HepG2 (cell line): Measurements from ENCODE around the gene RBFOX1. TPM values are rescaled to one million over a fixed set of nuclear protein-coding genes. Genes with fewer than 3 reads are reported as not detected.

Experiments used
- ATAC-seq: fragments of 200-7000 bp; cut with Tn5 transposase; 3 replicates; pipeline ENCODE4 v1.9.1; 2020; ENCODE audit warnings: mild to moderate bottlenecking, moderate library complexity
- BruUV-seq: library from RNA; stranded (reverse); fragments of 400-500 nt; replicated peaks from 2 replicates; lab custom pipeline; 2021; lab: Mats Ljungman, UMichigan
- CTCF ChIA-PET: fragments of 300-600 bp; formaldehyde crosslinking; extraction: SDS; loops from one replicate; lab custom pipeline; 2021; ENCODE audit warnings: low total read pairs, inconsistent platforms, low intra/inter-chr PET ratio; lab: Yijun Ruan, JAX
- POLR2A ChIA-PET: fragments of 350-600 bp; sonication (Branson Sonifier 250); formaldehyde crosslinking; loops from one replicate; lab custom pipeline; 2020; ENCODE audit warnings: antibody characterized with exemption, inconsistent platforms; lab: Yijun Ruan, JAX
- DNase-seq: peaks from one replicate; pipeline ENCODE4 v3.0.0-alpha.2; 2015; ENCODE audit warnings: low spot score
- FAIRE-seq: peaks from 3 replicates; lab custom pipeline; 2011; peaks lifted over from hg19 to GRCh38; lab: Jason Lieb, UNC
- H2AFZ ChIP-seq: one replicate; pipeline ENCODE4 v1.6.1; 2011; ENCODE audit warnings: low read length, inconsistent platforms
- H3K27ac ChIP-seq: fragments of 300-600 bp; 3 replicates; pipeline ENCODE4 v1.8.0; 2011; ENCODE audit warnings: mixed run types, mild to moderate bottlenecking, mixed read lengths, low read length, inconsistent platforms; ENCODE audit not compliant: insufficient read depth; ENCODE audit errors: extremely low read length
- H3K27me3 ChIP-seq, 2 experiments: fragments of 200-600 bp in 1 of 2; 2 replicates in 1 of 2; 3 replicates in 1 of 2; pipeline versions ENCODE4 v1.6.0 to v1.8.0; 2011; ENCODE audit warnings: low read length in 2 of 2, mild to moderate bottlenecking in 2 of 2, moderate library complexity in 2 of 2, inconsistent platforms in 1 of 2; ENCODE audit not compliant: insufficient read depth in 2 of 2, control insufficient read depth in 1 of 2
- H3K36me3 ChIP-seq, 2 experiments: fragments of 200-600 bp in 1 of 2; replicated peaks in 1 of 2; 2 replicates in 1 of 2; 3 replicates in 1 of 2; pipeline versions ENCODE4 v1.5.1 to v1.8.0; 2011; ENCODE audit warnings: low read length in 2 of 2, inconsistent platforms in 1 of 2; ENCODE audit not compliant: insufficient read depth in 2 of 2, control insufficient read depth in 1 of 2
- H3K4me1 ChIP-seq: 2 replicates; pipeline ENCODE4 v1.5.1; 2012; ENCODE audit warnings: low read length, inconsistent platforms; ENCODE audit not compliant: insufficient read depth
- H3K4me2 ChIP-seq: 2 replicates; pipeline ENCODE4 v1.6.0; 2011; ENCODE audit warnings: low read depth, low read length, inconsistent platforms
- H3K4me3 ChIP-seq, 3 experiments: fragments of 200-600 bp in 1 of 3; sonication (generic), shearing (Covaris generic) in 1 of 3; replicated peaks in 1 of 3; 2 replicates each; pipeline ENCODE4 v1.5.1; 2011 to 2016; ENCODE audit warnings: low read length in 3 of 3, inconsistent platforms in 2 of 3, low read depth in 2 of 3, mild to moderate bottlenecking in 2 of 3, control low read depth in 1 of 3, mixed read lengths in 1 of 3; ENCODE audit not compliant: insufficient read depth in 1 of 3
- H3K79me2 ChIP-seq: one replicate; pipeline ENCODE4 v1.6.1; 2011; ENCODE audit warnings: low read length, inconsistent platforms; ENCODE audit not compliant: insufficient read depth
- H3K9ac ChIP-seq: 2 replicates; pipeline ENCODE4 v1.6.0; 2011; ENCODE audit warnings: mild to moderate bottlenecking, low read depth, low read length, inconsistent platforms; ENCODE audit not compliant: insufficient read depth
- H3K9me3 ChIP-seq: 2 replicates; pipeline ENCODE4 v1.5.1; 2012; ENCODE audit warnings: mild to moderate bottlenecking, low read length
- H4K20me1 ChIP-seq: 2 replicates; pipeline ENCODE4 v1.6.0; 2011; ENCODE audit warnings: inconsistent platforms, mild to moderate bottlenecking, low read length, moderate library complexity; ENCODE audit not compliant: insufficient read depth
- CENPT ChIP-seq: sonication (generic); formaldehyde crosslinking; IDR thresholded peaks from 2 replicates; pipeline ENCODE4 v1.8.0; 2022; ENCODE audit warnings: low read depth, mild to moderate bottlenecking, moderate library complexity, missing genetic modification reagents
- KAT8 ChIP-seq: IDR thresholded peaks from 2 replicates; pipeline ENCODE4 v1.6.1; 2016; ENCODE audit warnings: missing genetic modification reagents, missing compliant biosample characterization
- TAF1 ChIP-seq: sonication (generic); formaldehyde crosslinking; IDR thresholded peaks from 2 replicates; pipeline ENCODE4 v1.4.0; 2020; ENCODE audit warnings: missing genetic modification reagents
- ZFP36L2 ChIP-seq: sonication (generic); formaldehyde crosslinking; IDR thresholded peaks from 2 replicates; pipeline ENCODE4 v1.4.0; 2020; ENCODE audit warnings: missing genetic modification reagents
- ZNF136 ChIP-seq: sonication (generic); formaldehyde crosslinking; IDR thresholded peaks from 2 replicates; pipeline ENCODE4 v1.8.1; 2022; ENCODE audit warnings: low read depth, mild to moderate bottlenecking, moderate library complexity, missing genetic modification reagents
- ZNF260 ChIP-seq: sonication (generic); formaldehyde crosslinking; IDR thresholded peaks from 2 replicates; pipeline ENCODE4 v1.4.0; 2020; ENCODE audit warnings: missing genetic modification reagents, low read depth, mild to moderate bottlenecking, borderline replicate concordance
- ZNF274 ChIP-seq: sonication (generic); formaldehyde crosslinking; IDR thresholded peaks from 2 replicates; pipeline ENCODE4 v1.5.1; 2020; ENCODE audit warnings: mild to moderate bottlenecking, missing genetic modification reagents
- ZNF761 ChIP-seq: sonication (generic); formaldehyde crosslinking; conservative IDR thresholded peaks from 2 replicates; pipeline ENCODE4 v1.4.0; 2020; ENCODE audit warnings: mild to moderate bottlenecking, missing genetic modification reagents
- ZNF83 ChIP-seq: sonication (generic); formaldehyde crosslinking; IDR thresholded peaks from 2 replicates; pipeline ENCODE4 v1.4.0; 2020; ENCODE audit warnings: missing genetic modification reagents, mild to moderate bottlenecking, borderline replicate concordance
- WGBS: methylation state at CpG from one replicate; pipeline ENCODE4 v1.1.6; 2017; ENCODE audit warnings: low lambda C conversion rate; 5-methylcytosine and 5-hydroxymethylcytosine counted together
- in situ Hi-C: cut with HindIII; loops from 2 replicates; pipeline ENCODE4 v1.10.0; 2017; ENCODE audit warnings: low pct_unique_long_range_greater_than_20kb; ENCODE audit not compliant: extremely low pct_ligation_motif_present
- intact Hi-C: fragments of 100-400 bp; cut with micrococcal nuclease; formaldehyde crosslinking; loops from one replicate; pipeline ENCODE4 v1.10.0; 2022; ENCODE audit not compliant: unreplicated experiment
- polyA plus RNA-seq, 8 experiments: library from polyadenylated mRNA; depleted of rRNA in 3 of 8; stranded (reverse) in 7 of 8; unstranded in 1 of 8; fragments of >200 nt; fragmentation: Illumina TruSeq in 4 of 8; extraction: Trizol in 4 of 8; gene quantifications; 2 replicates each; pipeline versions ENCODE4 v1.2.1 to v1.2.3, GENCODE V29; 2011 to 2016; ENCODE audit warnings: low read depth in 4 of 8, missing spikeins in 1 of 8, mixed read lengths in 1 of 8; ENCODE audit not compliant: insufficient read depth in 1 of 8
- total RNA-seq, 5 experiments: library from RNA; depleted of rRNA; stranded (reverse); fragments of >200 nt; fragmentation: Illumina TruSeq; extraction: Trizol; gene quantifications; 2 replicates each; pipeline ENCODE4 v1.2.3, GENCODE V29; 2016; ENCODE audit warnings: low read depth in 1 of 5
- TF ChIP-seq, protein P1 (sequence below): sonication (generic); formaldehyde crosslinking; IDR thresholded peaks from 2 replicates; pipeline ENCODE4 v1.4.0; 2020; ENCODE audit warnings: mild to moderate bottlenecking, missing genetic modification reagents
- TF ChIP-seq, protein P2 (sequence below): sonication (generic); formaldehyde crosslinking; IDR thresholded peaks from 2 replicates; pipeline ENCODE4 v1.4.0; 2020; ENCODE audit warnings: missing genetic modification reagents

RBFOX1 gene
- total and polyA plus RNA-seq, 2 of the 13 experiments (the other 11 are each of a cell fraction or from before 2014, with no cell fraction given): not detected

DNA sequence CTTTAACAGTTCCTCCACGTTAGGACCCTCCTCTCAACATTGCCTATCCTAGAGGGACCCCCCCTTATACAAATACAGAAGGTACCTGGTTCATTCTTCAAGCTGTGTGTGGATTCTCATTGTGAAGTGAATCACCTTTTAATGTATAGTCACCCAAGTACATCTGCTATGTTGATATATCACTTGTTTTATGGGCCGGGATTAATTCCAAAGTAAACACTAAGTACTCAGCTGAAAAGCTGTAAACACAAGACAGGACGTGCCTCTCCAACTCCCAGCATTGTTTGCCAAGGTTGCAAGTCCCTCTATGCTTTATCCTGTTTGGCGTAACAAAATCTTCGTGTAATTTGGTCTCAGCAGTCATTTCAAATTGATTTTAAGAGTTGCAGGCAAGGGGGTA lies 123.6 kb downstream of the RBFOX1 start:
- BruUV-seq: no TSS peak
- H3K4me2 ChIP-seq: no peak overlapping the region
- H3K9ac ChIP-seq: no peak overlapping the region
- POLR2A ChIA-PET: no interaction called here
- H3K4me3 ChIP-seq: no peak overlapping the region
- H3K79me2 ChIP-seq: no peaks in the 10 kb centered on the region
- intact Hi-C loops (no loop called here), in situ Hi-C loops (no loop called here)
- H4K20me1 ChIP-seq: no peaks in the 10 kb centered on the region
- WGBS: 28% methylated on average over 5 of the region's 5 CpGs
- no peaks in the 10 kb centered on the region for H3K27me3 ChIP-seq
- H3K36me3 ChIP-seq: no peaks in the 10 kb centered on the region
- H3K9me3 ChIP-seq: peaks cover 10% of the 10 kb centered on the region; the same call in 1 of the 2 replicates
- DNase-seq (no peak), FAIRE-seq (no peak)
- H3K4me1 ChIP-seq: no peaks in the 10 kb centered on the region
- H2AFZ ChIP-seq: no peak overlapping the region
- no peak for TF ChIP-seq ZNF761 (CRISPR knock-in tag)
- TF ChIP-seq, all 625 proteins: peak for 0
- CTCF ChIA-PET: no interaction called here
- ATAC-seq: no peak
- no peak overlapping the region for H3K27ac ChIP-seq

DNA sequence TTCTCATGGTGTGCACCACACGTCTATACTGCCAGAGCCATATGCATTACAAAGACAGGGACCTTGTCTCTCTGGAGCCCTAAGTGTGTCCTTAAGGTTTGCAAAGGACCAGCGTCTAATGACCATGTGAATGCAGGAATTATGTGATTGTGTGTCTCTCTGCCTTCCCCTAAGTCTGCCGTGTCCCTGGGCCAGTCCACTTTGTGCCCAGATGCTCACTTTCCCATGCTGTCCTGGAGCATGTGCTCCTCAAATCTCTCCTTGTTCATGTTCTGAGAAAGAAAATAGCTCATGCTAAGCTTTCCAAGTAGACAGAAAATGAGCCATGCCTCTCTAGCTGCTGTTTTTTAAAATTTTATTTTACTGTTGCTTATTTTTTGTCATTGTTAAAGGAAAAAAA lies 125.5 kb downstream of the RBFOX1 start:
- H3K4me1 ChIP-seq: no peaks in the 10 kb centered on the region
- no peak for DNase-seq
- no peak overlapping the region for H3K4me2 ChIP-seq
- ATAC-seq: no peak
- H3K27me3 ChIP-seq: peaks cover 0 to 4% of the 10 kb centered on the region in 2 experiments; a peak in 1 of 5 replicates
- H3K9me3 ChIP-seq: peaks cover 10% of the 10 kb centered on the region; the same call in 1 of the 2 replicates
- H4K20me1 ChIP-seq: no peaks in the 10 kb centered on the region
- in situ Hi-C loops (no loop called here), intact Hi-C loops (no loop called here)
- H3K4me3 ChIP-seq: no peak overlapping the region
- H3K9ac ChIP-seq: no peak overlapping the region
- ChIA-PET POLR2A (no interaction called here), CTCF (no interaction called here)
- FAIRE-seq: no peak
- no TSS peak for BruUV-seq
- H3K36me3 ChIP-seq: no peaks in the 10 kb centered on the region
- H2AFZ ChIP-seq: no peak overlapping the region
- H3K27ac ChIP-seq: no peak overlapping the region
- 2% methylated on average over 3 of the region's 3 CpGs for WGBS
- H3K79me2 ChIP-seq: no peaks in the 10 kb centered on the region
- TF ChIP-seq CENPT (no peak), KAT8 (CRISPR knock-in tag) (no peak), TAF1 (CRISPR knock-in tag) (no peak), ZNF83 (no peak), ZFP36L2 (CRISPR knock-in tag) (no peak), ZNF260 (CRISPR knock-in tag) (no peak), ZNF274 (CRISPR knock-in tag) (no peak), ZNF136 (no peak)
- TF ChIP-seq, protein P1, sequence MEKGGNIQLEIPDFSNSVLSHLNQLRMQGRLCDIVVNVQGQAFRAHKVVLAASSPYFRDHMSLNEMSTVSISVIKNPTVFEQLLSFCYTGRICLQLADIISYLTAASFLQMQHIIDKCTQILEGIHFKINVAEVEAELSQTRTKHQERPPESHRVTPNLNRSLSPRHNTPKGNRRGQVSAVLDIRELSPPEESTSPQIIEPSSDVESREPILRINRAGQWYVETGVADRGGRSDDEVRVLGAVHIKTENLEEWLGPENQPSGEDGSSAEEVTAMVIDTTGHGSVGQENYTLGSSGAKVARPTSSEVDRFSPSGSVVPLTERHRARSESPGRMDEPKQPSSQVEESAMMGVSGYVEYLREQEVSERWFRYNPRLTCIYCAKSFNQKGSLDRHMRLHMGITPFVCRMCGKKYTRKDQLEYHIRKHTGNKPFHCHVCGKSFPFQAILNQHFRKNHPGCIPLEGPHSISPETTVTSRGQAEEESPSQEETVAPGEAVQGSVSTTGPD (CRISPR knock-in tag): no peak
- TF ChIP-seq, protein P2, sequence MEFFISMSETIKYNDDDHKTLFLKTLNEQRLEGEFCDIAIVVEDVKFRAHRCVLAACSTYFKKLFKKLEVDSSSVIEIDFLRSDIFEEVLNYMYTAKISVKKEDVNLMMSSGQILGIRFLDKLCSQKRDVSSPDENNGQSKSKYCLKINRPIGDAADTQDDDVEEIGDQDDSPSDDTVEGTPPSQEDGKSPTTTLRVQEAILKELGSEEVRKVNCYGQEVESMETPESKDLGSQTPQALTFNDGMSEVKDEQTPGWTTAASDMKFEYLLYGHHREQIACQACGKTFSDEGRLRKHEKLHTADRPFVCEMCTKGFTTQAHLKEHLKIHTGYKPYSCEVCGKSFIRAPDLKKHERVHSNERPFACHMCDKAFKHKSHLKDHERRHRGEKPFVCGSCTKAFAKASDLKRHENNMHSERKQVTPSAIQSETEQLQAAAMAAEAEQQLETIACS (CRISPR knock-in tag): no peak
